Endothelial cell of umbilical vein (primary cell): ENCODE measurements around the gene C4orf50. TPM values are rescaled to one million over a fixed set of nuclear protein-coding genes. Genes with fewer than 3 reads are reported as not detected.

Source experiments
- BruUV-seq: library from RNA; stranded (reverse); fragments of 400-500 nt; replicated peaks from 2 replicates; lab custom pipeline; 2021; lab: Mats Ljungman, UMichigan
- CTCF ChIA-PET: fragments of 300-600, 350-600 bp; sonication (Branson Sonifier 250); formaldehyde crosslinking; loops from one replicate; lab custom pipeline; 2021; ENCODE audit warnings: antibody characterized with exemption, inconsistent platforms; lab: Charles Lee
- POLR2A ChIA-PET: fragments of 300-600, 350-600 bp; sonication (Branson Sonifier 250); formaldehyde crosslinking; loops from one replicate; lab custom pipeline; 2021; ENCODE audit warnings: antibody characterized with exemption, inconsistent platforms; lab: Charles Lee
- DNase-seq: peaks from one replicate; pipeline ENCODE4 v3.0.0-alpha.2; 2011; ENCODE audit warnings: low read depth, low spot score
- FAIRE-seq: peaks from 2 replicates; lab custom pipeline; 2011; peaks lifted over from hg19 to GRCh38; lab: Jason Lieb, UNC
- H2AFZ ChIP-seq: 2 replicates; pipeline ENCODE4 v1.6.0; 2012; ENCODE audit warnings: low read depth, low read length, control low read depth, inconsistent platforms
- H3K27ac ChIP-seq: 2 replicates; pipeline ENCODE4 v1.5.1; 2011; ENCODE audit warnings: low read depth, mild to moderate bottlenecking, control low read depth, low read length, moderate library complexity; ENCODE audit not compliant: insufficient read depth
- H3K27me3 ChIP-seq, 2 experiments: 2 replicates each; pipeline versions ENCODE4 v1.6.0 to v1.6.1; 2011; ENCODE audit warnings: low read length in 2 of 2, mixed read lengths in 1 of 2; ENCODE audit not compliant: control insufficient read depth in 2 of 2, insufficient read depth in 2 of 2
- H3K36me3 ChIP-seq, 2 experiments: 2 replicates in 1 of 2; 3 replicates in 1 of 2; pipeline ENCODE4 v1.5.1; 2011; ENCODE audit warnings: low read length in 2 of 2, mild to moderate bottlenecking in 1 of 2, moderate library complexity in 1 of 2; ENCODE audit not compliant: control insufficient read depth in 2 of 2, insufficient read depth in 2 of 2; ENCODE audit errors: extremely low read depth in 1 of 2
- H3K4me1 ChIP-seq: 3 replicates; pipeline ENCODE4 v1.5.1; 2011; ENCODE audit warnings: mild to moderate bottlenecking, low read length; ENCODE audit not compliant: control insufficient read depth, insufficient read depth; ENCODE audit errors: extremely low read depth
- H3K4me2 ChIP-seq: 2 replicates; pipeline ENCODE4 v1.6.1; 2011; ENCODE audit warnings: low read length, control low read depth, mixed read lengths; ENCODE audit not compliant: insufficient read depth
- H3K4me3 ChIP-seq, 3 experiments: fragments of 200-600 bp in 1 of 3; sonication (generic), shearing (Covaris generic) in 1 of 3; replicated peaks in 1 of 3; 2 replicates each; pipeline ENCODE4 v1.5.1; 2011 to 2016; ENCODE audit warnings: control low read depth in 3 of 3, low read length in 3 of 3, mild to moderate bottlenecking in 2 of 3, inconsistent platforms in 1 of 3, low read depth in 1 of 3, moderate library complexity in 1 of 3; ENCODE audit not compliant: insufficient read depth in 1 of 3
- H3K79me2 ChIP-seq: 2 replicates; pipeline ENCODE4 v1.6.0; 2012; ENCODE audit warnings: low read length, inconsistent platforms; ENCODE audit not compliant: control insufficient read depth, insufficient read depth
- H3K9ac ChIP-seq: replicated peaks from 2 replicates; pipeline ENCODE3; 2011; ENCODE audit warnings: low read length, control low read depth; ENCODE audit not compliant: insufficient read depth; ENCODE audit errors: extremely low read depth
- H3K9me1 ChIP-seq: replicated peaks from 3 replicates; pipeline ENCODE4 v1.6.0; 2011; ENCODE audit warnings: mild to moderate bottlenecking, low read length; ENCODE audit not compliant: control insufficient read depth, insufficient read depth; ENCODE audit errors: extremely low read depth
- H3K9me3 ChIP-seq: replicated peaks from 2 replicates; pipeline ENCODE4 v1.5.1; 2012; ENCODE audit warnings: low read length, inconsistent platforms; ENCODE audit not compliant: control insufficient read depth, insufficient read depth
- H4K20me1 ChIP-seq: replicated peaks from 2 replicates; pipeline ENCODE3; 2011; ENCODE audit warnings: mild to moderate bottlenecking, low read length; ENCODE audit not compliant: control insufficient read depth, insufficient read depth; ENCODE audit errors: extremely low read depth
- CTCF ChIP-seq, 2 donors: IDR thresholded peaks; 1 replicate in 1 of 2; 2 replicates in 1 of 2; pipeline ENCODE4 v1.5.1; 2011; ENCODE audit warnings: low read length in 2 of 2, mild to moderate bottlenecking in 2 of 2, moderate library complexity in 2 of 2, control low read depth in 1 of 2, inconsistent platforms in 1 of 2, low read depth in 1 of 2; ENCODE audit not compliant: insufficient read depth in 1 of 2; ENCODE audit errors: extremely low read depth in 1 of 2
- EZH2 ChIP-seq: IDR thresholded peaks from 2 replicates; pipeline ENCODE4 v1.6.1; 2012; ENCODE audit warnings: borderline replicate concordance, low read depth, mild to moderate bottlenecking, moderate library complexity, low read length, inconsistent platforms; ENCODE audit not compliant: severe bottlenecking
- FOS ChIP-seq: IDR thresholded peaks from 2 replicates; pipeline ENCODE4 v1.6.1; 2011; ENCODE audit warnings: mild to moderate bottlenecking, low read length, moderate library complexity, borderline replicate concordance; ENCODE audit not compliant: insufficient read depth
- GATA2 ChIP-seq: IDR thresholded peaks from 2 replicates; pipeline ENCODE4 v1.7.0; 2011; ENCODE audit warnings: low read depth, mild to moderate bottlenecking, moderate library complexity, mixed read lengths, low read length; ENCODE audit not compliant: insufficient read length, insufficient read depth
- JUN ChIP-seq: IDR thresholded peaks from 2 replicates; pipeline ENCODE4 v1.6.1; 2011; ENCODE audit warnings: borderline replicate concordance, low read depth; ENCODE audit not compliant: insufficient read length, insufficient read depth
- MAX ChIP-seq: IDR thresholded peaks from 2 replicates; pipeline ENCODE4 v1.6.1; 2011; ENCODE audit not compliant: insufficient read depth, insufficient read length
- MYC ChIP-seq: IDR thresholded peaks from one replicate; pipeline ENCODE4 v1.6.1; 2011; ENCODE audit warnings: mild to moderate bottlenecking, low read depth, low read length
- POLR2A ChIP-seq: IDR thresholded peaks from 2 replicates; pipeline ENCODE4 v1.6.1; 2012; ENCODE audit warnings: low read depth, mild to moderate bottlenecking, control low read depth, low read length
- POLR2AphosphoS5 ChIP-seq: IDR thresholded peaks from 2 replicates; pipeline ENCODE4 v1.6.1; 2012; ENCODE audit warnings: low read depth, mild to moderate bottlenecking, control low read depth, low read length, moderate library complexity; ENCODE audit not compliant: insufficient read depth
- dilution Hi-C: fragments of 300-500 bp; cut with MboI; formaldehyde crosslinking; loops from one replicate; pipeline ENCODE4 v1.15.0; 2019; ENCODE audit warnings: low sequenced_read_pairs; ENCODE audit not compliant: extremely low pct_ligation_motif_present
- intact Hi-C: fragments of 100-400 bp; cut with micrococcal nuclease; formaldehyde crosslinking; loops from one replicate; pipeline ENCODE4 v1.10.0; 2022
- polyA plus RNA-seq, 4 experiments: library from polyadenylated mRNA; depleted of rRNA in 3 of 4; stranded (reverse) in 3 of 4; unstranded in 1 of 4; fragments of >200 nt; gene quantifications; 2 replicates each; pipeline versions ENCODE4 v1.2.1 to v1.2.3, GENCODE V29; 2011 to 2012; ENCODE audit warnings: missing spikeins in 1 of 4
- total RNA-seq: library from RNA; stranded (reverse); gene quantifications from 2 replicates; pipeline ENCODE4 v1.2.3, GENCODE V29; 2021

C4orf50 gene
- total and polyA plus RNA-seq, 2 donors (not counting 3 experiments of a cell fraction or from before 2014, with no cell fraction given): not detected

GRCh38 chr4:6011686-6012085 is 6.5 kb downstream of the C4orf50 start:
- intact Hi-C loops (no loop called here), dilution Hi-C loops (no loop called here)
- Histone ChIP-seq H3K9me1 (no peaks in the 10 kb centered on the region), H4K20me1 (no peaks in the 10 kb centered on the region), H3K4me2 (no peak overlapping the region), H2AFZ (no peak overlapping the region), H3K27me3 (no peaks in the 10 kb centered on the region), H3K9me3 (no peaks in the 10 kb centered on the region), H3K36me3 (no peaks in the 10 kb centered on the region), H3K79me2 (no peaks in the 10 kb centered on the region), H3K27ac (no peak overlapping the region), H3K9ac (no peak overlapping the region), H3K4me3 (no peak overlapping the region), H3K4me1 (no peaks in the 10 kb centered on the region)
- FAIRE-seq (no peak), DNase-seq (no peak)
- ChIA-PET POLR2A (no interaction called here), CTCF (interaction anchor here (0.6 to 1.4 kb wide), 3 partner anchors 9 to 239 kb away, joined by 3 read pairs; no protein-coding TSS in a partner anchor)
- TF ChIP-seq FOS (no peak), POLR2AphosphoS5 (no peak), JUN (no peak), MAX (no peak), EZH2 (no peak), CTCF (IDR thresholded peaks at IDR 0.05; ENCODE audit: extremely low read depth in 1 of 2, insufficient read depth in 1 of 2, low read depth in 1 of 2, low read length in 2 of 2) (no peak), POLR2A (no peak), GATA2 (no peak), MYC (no peak)
- no TSS peak for BruUV-seq
